ENCODE measurements around the gene RFX4.

Gene RFX4

GRCh38 chr12:106733660-106734059, 150.9 kb downstream of the RFX4 start:
- DNase-seq, result no peak

- peak in 3 of 4 experiments; percentile 13 to 24 (median 22) for DNase-seq
Measured at GRCh38 chr12:106736051-106736957, 153.5 kb downstream of the RFX4 start.

- peak in 1 of 4 experiments; percentile 4 for DNase-seq
Measured at GRCh38 chr12:106739318-106739717, 156.5 kb downstream of the RFX4 start.

GRCh38 chr12:106739815-106740530, 157.2 kb downstream of the RFX4 start:
- peak; percentile 23 to 64 (median 54) for DNase-seq

GRCh38 chr12:106740818-106741217, 158.0 kb downstream of the RFX4 start:
- peak; percentile 63 to 83 (median 74) for DNase-seq

GRCh38 chr12:106741247-106741646, 158.4 kb downstream of the RFX4 start:
- DNase-seq, result no peak

GRCh38 chr12:106743270-106743988, 160.6 kb downstream of the RFX4 start:
- DNase-seq, result no peak

GRCh38 chr12:106744600-106744999, 161.8 kb downstream of the RFX4 start:
- no peak for DNase-seq

GRCh38 chr12:106745181-106745745, 162.5 kb downstream of the RFX4 start:
- DNase-seq, result no peak

GRCh38 chr12:106747973-106748436, 165.2 kb downstream of the RFX4 start:
- no peak for DNase-seq

GRCh38 chr12:106750524-106750923, 167.7 kb downstream of the RFX4 start:
- DNase-seq, result no peak

- DNase-seq, result no peak
Measured at GRCh38 chr12:106753526-106753925, 170.7 kb downstream of the RFX4 start.

GRCh38 chr12:106754331-106754730, 171.5 kb downstream of the RFX4 start:
- no peak for DNase-seq

GRCh38 chr12:106757623-106758348, 175.0 kb downstream of the RFX4 start:
- DNase-seq, result no peak

GRCh38 chr12:106758349-106759110, 175.7 kb downstream of the RFX4 start:
- no peak for DNase-seq

- DNase-seq, result no peak
Measured at GRCh38 chr12:106759526-106760183, 176.9 kb downstream of the RFX4 start.

GRCh38 chr12:106760184-106760531, 177.4 kb downstream of the RFX4 start:
- DNase-seq, result peak; percentile 37 to 71 (median 66)

GRCh38 chr12:106764220-106764619, 181.4 kb downstream of the RFX4 start:
- no peak for DNase-seq

GRCh38 chr12:106764738-106765137, 181.9 kb downstream of the RFX4 start:
- peak in 3 of 4 experiments; percentile 25 to 28 (median 26) for DNase-seq

- DNase-seq, result peak in 3 of 4 experiments; percentile 43 to 48 (median 44)
Measured at GRCh38 chr12:106766393-106766826, 183.6 kb downstream of the RFX4 start.
